Karpas-422 (cell line): ENCODE measurements around the gene MCM3AP. TPM values are rescaled to one million over a fixed set of nuclear protein-coding genes. Genes with fewer than 3 reads are reported as not detected.
"Not testable (repeated sequence)": the region's sequence is repeated elsewhere in the genome, so short reads cannot be mapped to it uniquely, and the experiment has no call there.

Experiments
- DNase-seq: peaks from one replicate; pipeline ENCODE4 v3.0.0-alpha.2; 2015
- H2AFZ ChIP-seq: fragments of 200-600 bp; sonication (generic); 2 replicates; pipeline ENCODE4 v1.6.1; 2014; ENCODE audit warnings: antibody characterized with exemption, low read length, mixed read lengths
- H3K27ac ChIP-seq: fragments of 200-600 bp; sonication (generic); 2 replicates; pipeline ENCODE4 v1.5.1; 2014; ENCODE audit warnings: mild to moderate bottlenecking, low read length, moderate library complexity
- H3K27me3 ChIP-seq: fragments of 200-600 bp; sonication (generic); 2 replicates; pipeline ENCODE4 v1.6.1; 2014; ENCODE audit warnings: low read length, mixed read lengths
- H3K36me3 ChIP-seq: fragments of 200-600 bp; sonication (generic); 2 replicates; pipeline ENCODE4 v1.6.1; 2014; ENCODE audit warnings: low read length, mixed read lengths; ENCODE audit not compliant: insufficient read depth
- H3K4me1 ChIP-seq: fragments of 200-600 bp; sonication (generic); 2 replicates; pipeline ENCODE4 v1.6.1; 2014; ENCODE audit warnings: mild to moderate bottlenecking, low read length, mixed read lengths
- H3K4me2 ChIP-seq: fragments of 200-600 bp; sonication (generic); 2 replicates; pipeline ENCODE4 v1.6.1; 2014; ENCODE audit warnings: low read length, low read depth, mild to moderate bottlenecking; ENCODE audit not compliant: poor library complexity, severe bottlenecking
- H3K4me3 ChIP-seq: fragments of 200-600 bp; sonication (generic); 2 replicates; pipeline ENCODE4 v1.5.1; 2014; ENCODE audit warnings: mild to moderate bottlenecking, antibody characterized with exemption, low read length, mixed read lengths
- H3K79me2 ChIP-seq: fragments of 200-600 bp; sonication (generic); 2 replicates; pipeline ENCODE4 v1.6.1; 2014; ENCODE audit warnings: mild to moderate bottlenecking, low read length, mixed read lengths
- H3K9ac ChIP-seq: fragments of 200-600 bp; sonication (generic); 2 replicates; pipeline ENCODE4 v1.6.0; 2014; ENCODE audit warnings: low read length
- H3K9me2 ChIP-seq: fragments of 200-600 bp; sonication (generic), shearing (Covaris generic); replicated peaks from 2 replicates; pipeline ENCODE4 v1.6.0; 2014; ENCODE audit warnings: mild to moderate bottlenecking, low read length, moderate library complexity; ENCODE audit not compliant: insufficient read depth
- H3K9me3 ChIP-seq: fragments of 300-700, 200-600 bp; sonication (generic); 2 replicates; pipeline ENCODE4 v1.6.1; 2014; ENCODE audit warnings: low read length, mixed read lengths
- H4K20me1 ChIP-seq: fragments of 200-600 bp; sonication (generic); 2 replicates; pipeline ENCODE4 v1.6.1; 2014; ENCODE audit warnings: mild to moderate bottlenecking, antibody characterized with exemption, low read length, low read depth; ENCODE audit not compliant: insufficient read depth
- total RNA-seq: library from RNA; depleted of rRNA; stranded (reverse); fragments of >200 nt; shearing (Covaris generic); gene quantifications from 2 replicates; pipeline ENCODE4 v1.2.3, GENCODE V29; 2014; ENCODE audit warnings: low replicate concordance

The MCM3AP gene
- total RNA-seq, 1 experiment from 2014 or later, result 60.5 TPM

DNA sequence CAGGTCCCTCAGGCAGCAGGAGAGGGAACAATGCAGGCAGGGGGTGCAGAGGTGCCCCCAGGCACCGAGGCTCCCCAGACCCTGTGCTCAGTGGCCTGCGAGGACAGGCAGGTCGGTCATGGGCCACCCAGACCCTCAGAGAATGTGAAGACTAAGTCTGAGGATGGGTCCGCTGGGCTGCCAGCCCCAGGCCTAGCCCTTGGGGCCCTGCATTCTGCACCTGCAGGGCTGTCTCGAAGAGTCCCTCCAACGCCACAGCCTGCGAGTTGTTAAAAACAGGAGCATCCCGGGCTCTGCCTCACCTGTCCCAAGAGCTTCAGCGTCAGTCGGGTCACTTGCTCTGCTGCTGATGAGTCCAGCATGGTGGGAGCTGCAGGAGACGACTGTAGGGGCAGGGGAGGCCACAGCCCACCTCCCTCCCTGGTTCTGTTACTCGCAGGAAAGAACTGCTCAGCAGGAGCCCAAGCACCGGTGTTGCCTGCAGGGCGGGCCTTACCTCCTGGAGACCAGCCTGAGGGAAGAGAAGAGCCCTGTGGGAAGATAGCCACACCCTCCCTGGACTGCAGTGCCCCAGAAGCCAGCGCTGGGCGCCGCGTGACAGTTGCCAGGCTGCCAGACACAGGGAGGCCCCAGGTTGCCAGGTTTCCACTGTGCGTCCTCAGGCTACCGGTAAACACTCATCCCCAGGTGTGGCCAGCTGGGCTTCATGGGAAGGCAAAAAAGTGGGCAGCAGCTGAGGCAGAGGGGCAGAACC is 32.5 kb upstream of the MCM3AP start:
- Histone ChIP-seq H3K9me2 (no peaks in the 10 kb centered on the region), H3K27me3 (no peaks in the 10 kb centered on the region), H2AFZ (no peak overlapping the region), H3K36me3 (no peaks in the 10 kb centered on the region; the same call in 1 of the 2 replicates), H4K20me1 (no peaks in the 10 kb centered on the region; the same call in 1 of the 2 replicates), H3K4me3 (no peak overlapping the region), H3K27ac (no peak overlapping the region), H3K79me2 (peaks cover 22% of the 10 kb centered on the region), H3K4me2 (no peak overlapping the region), H3K4me1 (peaks cover 23% of the 10 kb centered on the region), H3K9ac (no peak overlapping the region), H3K9me3 (no peaks in the 10 kb centered on the region)
- no peak for DNase-seq

DNA sequence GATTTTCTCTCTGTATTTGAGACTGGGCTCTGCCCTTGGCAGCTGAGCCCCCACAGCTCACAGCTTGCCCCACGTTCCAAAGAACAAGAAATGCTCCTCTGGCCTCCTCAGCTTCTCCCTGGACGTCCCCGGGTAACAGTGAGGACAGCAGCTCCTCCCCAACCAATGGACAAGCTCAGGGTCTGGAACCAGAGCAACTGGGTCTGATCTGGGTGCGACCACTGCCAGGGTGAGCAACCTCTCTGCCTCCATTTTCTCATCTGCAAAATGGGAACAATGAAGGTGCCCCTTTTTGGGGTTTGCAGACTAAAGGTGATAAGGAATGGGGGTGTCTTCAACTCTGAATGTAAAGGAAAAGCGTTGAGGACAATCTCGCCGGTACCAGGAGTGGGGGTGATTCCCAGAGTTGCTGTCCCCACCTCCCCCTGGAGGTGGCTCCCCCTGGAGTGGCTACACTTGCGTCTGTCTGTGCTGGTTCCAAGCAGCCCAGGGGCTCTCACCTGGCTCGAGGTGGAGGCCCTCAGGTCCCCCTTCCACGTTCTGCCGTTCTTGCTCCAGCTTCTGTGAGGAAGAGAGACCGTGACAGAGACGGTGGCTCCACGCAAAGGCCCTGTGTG is 31.4 kb upstream of the MCM3AP start:
- H3K9me2 ChIP-seq, result no peaks in the 10 kb centered on the region
- H3K79me2 ChIP-seq, result peaks cover 11% of the 10 kb centered on the region
- no peak overlapping the region for H3K9ac ChIP-seq
- H3K4me2 ChIP-seq, result no peak overlapping the region
- no peaks in the 10 kb centered on the region for H3K27me3 ChIP-seq
- H2AFZ ChIP-seq, result no peak overlapping the region
- no peaks in the 10 kb centered on the region; the same call in 1 of the 2 replicates for H4K20me1 ChIP-seq
- H3K4me1 ChIP-seq, result peaks cover 13% of the 10 kb centered on the region
- no peak for DNase-seq
- no peak overlapping the region for H3K27ac ChIP-seq
- H3K36me3 ChIP-seq, result no peaks in the 10 kb centered on the region; the same call in 1 of the 2 replicates
- H3K4me3 ChIP-seq, result no peak overlapping the region
- H3K9me3 ChIP-seq, result no peaks in the 10 kb centered on the region

DNA sequence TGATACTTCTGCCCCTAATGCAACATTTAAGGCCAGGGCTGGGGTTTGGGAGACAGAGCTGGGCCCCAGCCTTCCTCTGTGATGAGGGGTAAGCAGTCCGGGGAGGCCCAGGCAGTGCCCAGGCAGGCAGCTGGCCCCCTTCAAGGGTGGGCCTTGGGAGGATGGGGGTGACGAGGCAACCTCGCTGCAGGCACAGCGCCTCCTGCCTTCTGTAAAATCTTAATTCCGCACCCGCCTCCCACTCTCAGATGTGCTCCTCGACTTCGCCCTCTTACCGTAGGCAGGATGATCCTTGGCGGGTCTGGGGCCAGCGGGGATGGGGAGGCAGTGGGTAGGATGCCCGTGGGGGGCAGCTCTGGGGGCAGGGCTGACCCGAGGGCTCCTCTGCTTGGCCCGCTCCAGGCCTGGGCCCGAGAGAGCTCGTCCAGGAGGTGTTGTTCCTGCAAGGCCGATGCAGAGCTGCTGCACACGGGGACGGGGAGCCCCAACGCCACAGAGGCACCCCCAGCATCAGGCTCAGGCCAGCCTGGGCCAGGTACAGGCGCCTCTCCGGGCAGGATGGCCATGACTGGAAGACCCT is 29.1 kb upstream of the MCM3AP start:
- no peak overlapping the region for H3K4me3 ChIP-seq
- no peaks in the 10 kb centered on the region for H3K9me2 ChIP-seq
- peaks cover 6% of the 10 kb centered on the region for H3K36me3 ChIP-seq
- no peaks in the 10 kb centered on the region for H3K9me3 ChIP-seq
- no peaks in the 10 kb centered on the region for H3K79me2 ChIP-seq
- no peaks in the 10 kb centered on the region for H3K27me3 ChIP-seq
- no peaks in the 10 kb centered on the region; the same call in 1 of the 2 replicates for H4K20me1 ChIP-seq
- no peak overlapping the region for H3K9ac ChIP-seq
- no peak for DNase-seq
- H3K4me1 ChIP-seq, result no peaks in the 10 kb centered on the region
- no peak overlapping the region for H3K27ac ChIP-seq
- no peak overlapping the region for H3K4me2 ChIP-seq
- H2AFZ ChIP-seq, result no peak overlapping the region

DNA sequence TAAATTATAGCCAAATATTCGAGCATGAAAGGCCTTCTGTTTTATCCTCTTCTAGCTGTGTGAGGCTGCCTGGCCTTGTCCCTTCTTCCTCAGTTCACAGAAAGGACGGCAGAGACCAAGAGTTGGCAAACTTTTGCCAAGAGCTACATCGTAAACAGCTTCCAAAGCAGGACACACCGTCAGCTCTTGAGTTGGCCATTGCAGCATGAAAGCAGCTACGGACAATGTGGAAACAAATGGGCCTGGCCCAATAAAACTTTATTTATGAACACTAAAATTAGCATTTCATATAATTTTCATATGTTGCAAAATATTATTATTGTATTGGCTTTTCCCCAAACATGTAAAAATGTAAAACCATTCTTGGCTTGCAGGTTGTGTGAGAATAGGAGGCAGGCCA is 27.5 kb upstream of the MCM3AP start:
- H3K4me2 ChIP-seq, result no peak overlapping the region
- H3K27me3 ChIP-seq, result no peaks in the 10 kb centered on the region
- H3K27ac ChIP-seq, result no peak overlapping the region
- no peak overlapping the region for H2AFZ ChIP-seq
- no peak overlapping the region for H3K9ac ChIP-seq
- no peak overlapping the region for H3K4me3 ChIP-seq
- H3K9me2 ChIP-seq, result no peaks in the 10 kb centered on the region
- H3K9me3 ChIP-seq, result no peaks in the 10 kb centered on the region
- no peaks in the 10 kb centered on the region for H4K20me1 ChIP-seq
- no peak for DNase-seq
- H3K79me2 ChIP-seq, result no peaks in the 10 kb centered on the region
- no peaks in the 10 kb centered on the region for H3K4me1 ChIP-seq
- peaks cover 9% of the 10 kb centered on the region for H3K36me3 ChIP-seq

DNA sequence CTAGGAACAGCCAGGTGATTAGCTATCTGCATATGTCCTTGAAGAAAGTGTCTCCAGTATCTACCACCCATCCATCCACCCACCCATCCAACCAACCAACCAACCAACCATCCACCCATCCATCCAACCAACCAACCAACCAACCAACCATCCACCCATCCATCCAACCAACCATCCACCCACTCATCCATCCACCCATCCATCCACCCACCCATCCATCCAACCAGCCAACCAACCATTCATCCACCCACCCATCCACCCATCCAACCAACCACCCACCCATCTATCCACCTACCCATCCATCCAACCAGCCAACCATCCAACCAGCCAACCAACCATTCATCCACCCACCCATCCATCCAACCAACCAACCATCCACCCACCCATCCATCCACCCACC is 26.2 kb upstream of the MCM3AP start:
- Histone ChIP-seq H4K20me1 (no peaks in the 10 kb centered on the region), H3K27me3 (no peaks in the 10 kb centered on the region), H3K9ac (no peak overlapping the region), H3K27ac (no peak overlapping the region), H3K4me2 (no peak overlapping the region), H3K9me2 (no peaks in the 10 kb centered on the region), H3K4me1 (no peaks in the 10 kb centered on the region), H3K4me3 (no peak overlapping the region), H2AFZ (no peak overlapping the region), H3K36me3 (peaks cover 9% of the 10 kb centered on the region), H3K9me3 (no peaks in the 10 kb centered on the region), H3K79me2 (no peaks in the 10 kb centered on the region)
- no peak for DNase-seq

DNA sequence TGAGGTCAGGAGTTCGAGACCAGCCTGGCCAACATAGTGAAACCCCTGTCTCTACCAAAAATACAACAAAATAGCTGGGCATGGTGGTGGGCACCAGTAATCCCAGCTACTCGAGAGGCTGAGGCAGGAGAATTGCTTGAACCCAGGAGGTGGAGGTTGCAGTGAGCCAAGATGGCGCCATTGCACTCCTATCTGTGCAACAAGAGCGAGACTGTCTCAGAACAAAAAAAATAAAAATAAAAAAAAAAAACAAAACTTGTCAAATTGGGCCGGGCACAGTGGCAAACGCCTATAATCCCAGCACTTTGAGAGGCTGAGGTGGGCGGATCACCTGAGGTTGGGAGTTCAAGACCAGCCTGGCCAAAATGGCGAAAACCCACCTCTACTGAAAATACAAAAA is 24.8 kb upstream of the MCM3AP start:
- not testable (repeated sequence) for H3K79me2 ChIP-seq, H3K27ac ChIP-seq, H3K27me3 ChIP-seq, H2AFZ ChIP-seq, H3K4me3 ChIP-seq, H3K9me3 ChIP-seq, H3K4me1 ChIP-seq, DNase-seq, H3K4me2 ChIP-seq, H3K9ac ChIP-seq, H3K36me3 ChIP-seq, H4K20me1 ChIP-seq, H3K9me2 ChIP-seq

DNA sequence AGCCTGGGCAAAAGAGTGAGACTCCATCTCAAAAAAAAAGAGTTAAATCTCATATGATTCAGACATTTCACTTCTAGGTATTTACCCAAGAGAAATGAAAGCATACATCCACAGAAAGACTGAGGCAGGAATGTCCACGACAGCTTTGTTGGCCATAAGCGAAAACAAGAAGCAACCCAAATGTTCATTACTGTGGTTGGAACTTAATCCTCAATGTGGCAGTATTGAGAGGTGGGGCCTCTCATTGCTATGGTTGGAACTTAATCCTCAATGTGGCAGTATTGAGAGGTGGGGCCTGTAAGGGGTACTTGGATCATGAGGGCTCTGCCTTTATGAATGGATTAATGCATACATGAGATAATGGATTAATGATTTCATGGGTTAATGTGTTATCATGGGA is 23.0 kb upstream of the MCM3AP start:
- H3K4me2 ChIP-seq, result no peak overlapping the region
- H3K4me1 ChIP-seq, result no peaks in the 10 kb centered on the region
- no peaks in the 10 kb centered on the region for H3K27me3 ChIP-seq
- DNase-seq, result no peak
- no peaks in the 10 kb centered on the region for H3K9me2 ChIP-seq
- H3K4me3 ChIP-seq, result no peak overlapping the region
- no peaks in the 10 kb centered on the region for H3K9me3 ChIP-seq
- H3K9ac ChIP-seq, result no peak overlapping the region
- no peak overlapping the region for H2AFZ ChIP-seq
- no peaks in the 10 kb centered on the region for H3K79me2 ChIP-seq
- peaks cover 14% of the 10 kb centered on the region for H3K36me3 ChIP-seq
- H3K27ac ChIP-seq, result no peak overlapping the region
- no peaks in the 10 kb centered on the region for H4K20me1 ChIP-seq

DNA sequence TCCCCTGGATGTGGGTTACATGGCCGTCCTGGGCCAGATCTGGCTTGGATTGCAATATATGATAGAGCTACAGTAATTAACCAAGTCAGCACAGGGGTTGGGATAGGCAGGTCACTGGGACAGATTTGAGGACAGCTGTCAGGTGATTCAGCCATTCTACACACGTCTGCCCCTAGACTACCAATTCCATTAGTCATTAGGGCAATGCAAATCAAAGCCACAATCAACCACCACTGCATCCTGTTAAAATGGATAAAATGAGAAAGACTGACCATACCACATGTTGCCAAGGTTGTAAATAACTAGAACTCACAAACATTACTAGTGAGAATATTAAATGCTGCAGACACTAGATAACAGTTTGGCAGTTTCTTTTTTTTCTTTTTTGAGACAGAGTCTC is 22.2 kb upstream of the MCM3AP start:
- Histone ChIP-seq H3K36me3 (peaks cover 14% of the 10 kb centered on the region; the same call in 1 of the 2 replicates), H3K4me2 (no peak overlapping the region), H3K9me3 (no peaks in the 10 kb centered on the region), H3K4me1 (no peaks in the 10 kb centered on the region), H3K27ac (no peak overlapping the region), H3K4me3 (no peak overlapping the region), H3K9me2 (no peaks in the 10 kb centered on the region), H3K9ac (no peak overlapping the region), H3K27me3 (no peaks in the 10 kb centered on the region), H2AFZ (no peak overlapping the region), H4K20me1 (no peaks in the 10 kb centered on the region), H3K79me2 (no peaks in the 10 kb centered on the region)
- DNase-seq, result no peak
